SJSA1 (cell line): ENCODE measurements around the gene TMEM219. TPM values are rescaled to one million over a fixed set of nuclear protein-coding genes. Genes with fewer than 3 reads are reported as not detected.

Experiments used
- DNase-seq, 2 experiments: peaks; one replicate each; pipeline ENCODE4 v3.0.0-alpha.2; 2015 to 2020; ENCODE audit warnings: low spot score in 2 of 2, low read depth in 1 of 2
- H3K27ac ChIP-seq: fragments of 250-450 bp; sonication (Bioruptor Pico); 2 replicates; pipeline ENCODE4 v1.5.1; 2020; ENCODE audit warnings: mild to moderate bottlenecking, moderate library complexity
- H3K27me3 ChIP-seq: fragments of 250-450 bp; sonication (Bioruptor Pico); replicated peaks from 2 replicates; pipeline ENCODE4 v1.5.1; 2020; ENCODE audit warnings: mild to moderate bottlenecking, moderate library complexity
- H3K36me3 ChIP-seq: fragments of 250-450 bp; sonication (Bioruptor Pico); 2 replicates; pipeline ENCODE4 v1.5.1; 2020; ENCODE audit warnings: mild to moderate bottlenecking
- H3K4me1 ChIP-seq: fragments of 250-450 bp; sonication (Bioruptor Pico); replicated peaks from 2 replicates; pipeline ENCODE4 v1.6.1; 2021; ENCODE audit warnings: mild to moderate bottlenecking
- H3K4me3 ChIP-seq: fragments of 250-450 bp; sonication (Bioruptor Pico); 2 replicates; pipeline ENCODE4 v1.5.1; 2020; ENCODE audit warnings: mild to moderate bottlenecking
- H3K9me3 ChIP-seq: fragments of 250-450 bp; sonication (Bioruptor Pico); replicated peaks from 2 replicates; pipeline ENCODE4 v1.5.1; 2020; ENCODE audit warnings: mild to moderate bottlenecking
- total RNA-seq: library from RNA; depleted of rRNA; stranded (reverse); fragments of >200 nt; shearing (Covaris generic); gene quantifications from 2 replicates; pipeline ENCODE4 v1.2.3, GENCODE V29; 2014

TMEM219 gene
- total RNA-seq, 1 experiment from 2014 or later = 86.2 TPM

DNA sequence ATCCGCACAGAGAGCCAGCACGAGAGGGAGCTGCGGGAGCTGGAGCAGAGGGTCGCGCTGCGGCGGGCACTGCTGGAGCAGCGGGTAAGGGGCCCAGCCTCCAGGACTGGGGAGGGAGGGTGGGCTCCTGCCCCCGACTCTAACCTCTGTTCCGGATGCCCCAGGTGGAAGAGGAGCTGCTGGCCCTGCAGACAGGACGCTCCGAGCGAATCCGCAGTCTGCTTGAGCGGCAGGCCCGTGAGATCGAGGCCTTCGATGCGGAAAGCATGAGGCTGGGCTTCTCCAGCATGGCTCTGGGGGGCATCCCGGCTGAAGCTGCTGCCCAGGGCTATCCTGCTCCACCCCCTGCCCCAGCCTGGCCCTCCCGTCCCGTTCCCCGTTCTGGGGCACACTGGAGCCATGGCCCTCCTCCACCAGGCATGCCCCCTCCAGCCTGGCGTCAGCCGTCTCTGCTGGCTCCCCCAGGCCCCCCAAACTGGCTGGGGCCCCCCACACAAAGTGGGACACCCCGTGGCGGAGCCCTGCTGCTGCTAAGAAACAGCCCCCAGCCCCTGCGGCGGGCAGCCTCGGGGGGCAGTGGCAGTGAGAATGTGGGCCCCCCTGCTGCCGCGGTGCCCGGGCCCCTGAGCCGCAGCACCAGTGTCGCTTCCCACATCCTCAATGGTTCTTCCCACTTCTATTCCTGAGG is 29.1 kb downstream of the TMEM219 start:
- peaks cover 17% of the 10 kb centered on the region for H3K4me1 ChIP-seq
- no peak for DNase-seq
- H3K9me3 ChIP-seq = no peaks in the 10 kb centered on the region
- H3K4me3 ChIP-seq = no peak overlapping the region
- H3K27ac ChIP-seq = no peak overlapping the region
- peaks cover 86% of the 10 kb centered on the region for H3K36me3 ChIP-seq
- no peaks in the 10 kb centered on the region for H3K27me3 ChIP-seq

DNA sequence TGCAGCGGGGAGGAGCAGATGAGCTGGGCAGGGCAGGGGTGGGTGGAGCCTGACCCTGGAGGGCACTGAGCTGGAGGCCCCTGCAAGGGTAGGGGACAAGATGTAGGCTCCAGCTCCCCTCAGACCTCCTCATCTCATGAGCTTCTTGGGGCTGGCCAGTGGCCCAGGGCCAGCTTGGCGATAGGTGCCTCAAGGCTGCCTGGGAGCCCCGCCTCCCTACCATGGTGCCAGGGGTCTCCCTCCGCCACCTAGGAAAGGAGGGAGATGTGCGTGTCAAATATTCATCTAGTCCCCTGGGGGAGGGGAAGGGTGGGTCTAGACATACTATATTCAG is 29.7 kb downstream of the TMEM219 start:
- no peak for DNase-seq
- Histone ChIP-seq H3K4me3 (no peak overlapping the region), H3K27me3 (no peaks in the 10 kb centered on the region), H3K27ac (no peak overlapping the region), H3K4me1 (peaks cover 17% of the 10 kb centered on the region), H3K9me3 (no peaks in the 10 kb centered on the region), H3K36me3 (peaks cover 84% of the 10 kb centered on the region)

DNA sequence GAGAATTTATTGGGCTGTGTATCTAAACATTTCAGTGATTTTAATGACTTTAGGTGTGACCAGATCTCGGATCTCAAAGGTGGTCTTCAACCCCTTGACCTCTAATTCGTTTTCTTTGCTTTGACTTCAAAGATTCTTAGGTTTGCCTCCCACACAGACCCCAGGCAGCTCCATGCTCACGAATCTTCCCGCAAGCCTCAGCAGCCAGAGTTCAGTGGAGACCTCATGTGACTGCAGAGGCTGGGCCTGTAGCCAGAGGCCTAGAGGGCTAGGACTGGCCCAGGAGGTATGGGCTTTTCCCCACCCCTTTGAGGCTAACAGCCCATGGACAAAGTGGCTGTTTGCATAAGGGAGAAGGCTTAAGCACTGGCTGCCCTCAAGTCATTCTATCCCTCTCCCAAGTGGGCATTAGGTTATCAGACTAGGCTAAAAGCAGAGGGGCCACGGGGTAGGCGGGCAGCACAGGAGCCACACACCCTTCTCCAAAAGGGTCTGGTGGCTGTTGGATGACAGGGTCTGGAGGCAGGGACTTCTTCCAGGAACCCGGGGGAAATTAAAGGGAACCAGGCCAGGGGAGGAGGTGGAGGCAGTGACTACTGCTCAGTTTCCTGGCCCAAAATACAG is 30.6 kb downstream of the TMEM219 start:
- Histone ChIP-seq H3K4me1 (peaks cover 22% of the 10 kb centered on the region), H3K27ac (no peak overlapping the region), H3K27me3 (no peaks in the 10 kb centered on the region), H3K4me3 (no peak overlapping the region), H3K9me3 (no peaks in the 10 kb centered on the region), H3K36me3 (peaks cover 84% of the 10 kb centered on the region)
- DNase-seq = no peak

DNA sequence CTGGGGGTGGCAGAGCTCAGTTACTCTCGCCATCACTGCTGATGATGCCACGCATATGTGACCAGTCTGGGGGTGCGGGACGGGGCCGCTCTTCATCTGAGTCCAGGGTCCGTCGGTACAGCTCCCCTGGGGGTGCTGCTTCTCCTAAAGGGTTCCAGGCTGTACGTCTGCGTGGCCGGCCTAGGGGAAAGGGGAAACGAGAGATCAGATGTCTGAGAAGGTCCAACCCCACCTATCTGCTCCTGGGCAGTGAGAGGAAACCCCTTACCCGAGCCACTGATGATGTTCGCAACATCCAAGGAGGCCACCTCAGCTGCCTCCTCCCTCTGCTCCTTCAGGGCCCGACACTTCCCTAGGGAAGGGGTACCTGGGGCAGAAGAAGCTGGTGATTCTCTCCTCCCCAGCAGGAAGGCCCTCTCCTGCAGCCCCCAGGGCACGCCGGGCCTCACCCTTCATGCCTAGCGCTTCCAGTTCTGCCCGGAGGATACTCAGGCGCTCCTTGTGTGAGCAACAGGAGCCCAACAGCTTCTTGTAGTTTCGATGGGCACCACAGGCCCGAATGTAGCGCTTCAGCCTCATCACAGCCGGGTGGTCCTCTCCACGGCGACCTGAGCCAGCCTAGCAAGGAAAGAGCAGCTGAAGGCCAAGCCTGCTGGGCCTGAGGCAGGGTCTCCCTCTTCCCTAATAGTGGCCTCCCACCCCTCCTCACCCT is 31.5 kb downstream of the TMEM219 start:
- Histone ChIP-seq H3K4me3 (no peak overlapping the region), H3K36me3 (peaks cover 82% of the 10 kb centered on the region), H3K9me3 (no peaks in the 10 kb centered on the region), H3K27ac (no peak overlapping the region), H3K4me1 (peaks cover 22% of the 10 kb centered on the region), H3K27me3 (no peaks in the 10 kb centered on the region)
- no peak for DNase-seq

DNA sequence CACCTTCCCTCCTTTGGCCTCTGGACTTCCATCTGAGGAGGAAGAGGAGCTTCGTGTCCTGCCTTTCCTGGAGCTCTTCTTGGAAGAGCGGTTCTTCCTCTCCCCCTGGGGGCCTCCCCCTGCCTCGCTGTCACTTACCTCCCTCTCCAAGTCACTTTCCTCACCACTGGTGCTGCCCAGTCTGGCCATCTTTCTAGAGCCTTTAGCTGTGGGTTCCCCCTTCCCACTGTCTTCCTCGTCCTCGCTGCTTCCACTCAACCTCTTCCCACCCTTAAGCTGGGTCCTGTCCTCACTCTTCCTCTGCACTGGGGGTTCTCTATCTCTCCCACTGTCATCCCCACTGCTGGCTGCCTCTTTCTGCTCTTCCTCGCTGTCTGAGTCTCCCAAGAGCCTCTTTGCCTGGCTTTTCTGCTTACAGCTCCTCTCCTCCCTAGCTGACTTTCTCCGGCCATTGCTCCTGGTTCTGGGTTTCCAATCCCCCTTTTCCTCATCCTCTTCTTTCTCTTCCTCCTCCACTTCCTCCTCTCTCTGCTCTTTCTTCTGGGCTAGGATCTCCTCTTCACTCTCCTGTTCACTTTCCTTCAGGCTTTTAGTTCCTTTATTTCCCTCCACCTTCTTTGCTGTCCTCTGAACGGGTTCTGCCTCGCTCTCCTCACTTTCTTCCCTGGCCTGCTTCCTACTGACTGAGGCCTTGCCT is 32.2 kb downstream of the TMEM219 start:
- Histone ChIP-seq H3K4me1 (peaks cover 22% of the 10 kb centered on the region), H3K9me3 (no peaks in the 10 kb centered on the region), H3K27ac (no peak overlapping the region; the same call in 1 of the 2 replicates), H3K36me3 (peaks cover 77% of the 10 kb centered on the region), H3K4me3 (peak overlapping the region; percentile 55; the same call in 1 of the 2 replicates), H3K27me3 (no peaks in the 10 kb centered on the region)
- no peak for DNase-seq

DNA sequence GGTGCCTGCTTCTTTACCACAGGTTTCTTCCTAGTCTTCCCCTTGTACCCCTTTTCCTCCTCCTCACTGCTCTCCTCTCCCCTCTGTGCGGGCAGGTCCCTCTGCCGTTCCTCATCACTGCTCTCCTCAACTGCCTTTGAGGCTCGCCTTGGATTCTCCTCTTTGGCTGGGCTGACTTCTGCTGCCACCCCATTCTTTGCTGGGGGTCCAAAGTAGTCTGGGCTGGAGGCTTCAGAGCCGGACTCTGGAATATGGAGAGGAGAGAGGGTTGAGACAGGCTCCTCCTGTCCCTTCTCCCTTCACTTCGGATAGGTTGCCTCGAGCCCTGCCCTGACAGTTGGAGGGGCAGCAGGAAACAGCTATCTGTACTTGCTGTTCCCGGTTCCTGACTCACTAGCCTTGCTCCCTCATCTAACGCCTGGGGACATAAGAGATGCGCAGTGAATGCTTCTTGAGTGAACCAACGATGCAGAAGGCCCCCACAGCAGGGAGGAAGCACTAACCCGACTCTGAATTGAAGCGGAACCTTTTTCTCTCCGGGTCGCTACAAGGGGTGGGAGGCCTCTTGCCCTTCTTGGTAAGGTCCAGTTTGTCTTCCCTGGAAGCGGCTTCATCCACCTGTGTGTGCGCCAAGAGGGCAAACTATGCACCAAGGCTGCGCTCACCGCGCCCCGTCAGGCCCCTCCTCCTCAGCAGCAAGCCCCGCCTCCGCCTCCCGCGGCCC is 32.9 kb downstream of the TMEM219 start:
- H3K4me1 ChIP-seq = peaks cover 22% of the 10 kb centered on the region
- peak overlapping the region; percentile 55 for H3K4me3 ChIP-seq
- peaks cover 75% of the 10 kb centered on the region for H3K36me3 ChIP-seq
- H3K27me3 ChIP-seq = no peaks in the 10 kb centered on the region
- DNase-seq = peak in 1 of 2 experiments; percentile 63
- H3K27ac ChIP-seq = peak overlapping the region; percentile 97
- H3K9me3 ChIP-seq = no peaks in the 10 kb centered on the region

DNA sequence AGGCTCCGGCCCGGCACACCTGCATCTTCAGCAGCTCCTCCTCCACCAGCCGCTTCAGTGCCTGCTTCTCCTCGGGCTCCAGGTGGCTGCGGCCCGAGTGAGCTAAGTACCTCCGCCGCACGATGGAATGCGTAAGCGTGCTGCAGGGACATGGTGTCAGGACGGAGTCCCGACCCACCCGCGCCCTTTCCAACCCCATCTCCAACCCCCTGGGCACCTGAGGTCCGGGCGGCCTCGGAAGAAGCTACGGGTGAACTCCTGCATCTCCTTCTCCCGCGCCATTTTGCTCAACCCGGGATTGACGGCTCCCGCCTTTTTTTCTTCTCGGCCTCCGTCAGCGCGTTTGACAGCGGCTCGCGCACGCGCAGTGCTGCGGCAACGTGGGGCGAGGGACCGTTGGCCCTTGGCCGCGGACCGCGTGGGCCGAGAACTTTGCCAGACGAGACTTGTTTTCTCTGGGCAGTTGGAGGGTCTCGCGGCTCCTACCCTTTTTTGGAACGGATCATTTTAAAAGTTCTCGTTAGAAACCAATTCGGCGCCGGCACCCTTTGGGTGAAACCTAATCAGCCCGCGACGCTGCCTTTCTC is 33.5 kb downstream of the TMEM219 start, which contains the start of gene HIRIP3:
HIRIP3 (minus strand) TSS at position 294 of the 587 bp plus-strand sequence; CDS start at position 282, 12 bp downstream.
- Histone ChIP-seq H3K36me3 (peaks cover 74% of the 10 kb centered on the region), H3K27ac (peak within 1 kb of the TSS; percentile 97), H3K27me3 (no peaks in the 10 kb centered on the region), H3K4me3 (peak within 1 kb of the TSS; percentile 55), H3K9me3 (no peaks in the 10 kb centered on the region), H3K4me1 (peaks cover 22% of the 10 kb centered on the region)
- DNase-seq = peak; percentile 89 to 90

DNA sequence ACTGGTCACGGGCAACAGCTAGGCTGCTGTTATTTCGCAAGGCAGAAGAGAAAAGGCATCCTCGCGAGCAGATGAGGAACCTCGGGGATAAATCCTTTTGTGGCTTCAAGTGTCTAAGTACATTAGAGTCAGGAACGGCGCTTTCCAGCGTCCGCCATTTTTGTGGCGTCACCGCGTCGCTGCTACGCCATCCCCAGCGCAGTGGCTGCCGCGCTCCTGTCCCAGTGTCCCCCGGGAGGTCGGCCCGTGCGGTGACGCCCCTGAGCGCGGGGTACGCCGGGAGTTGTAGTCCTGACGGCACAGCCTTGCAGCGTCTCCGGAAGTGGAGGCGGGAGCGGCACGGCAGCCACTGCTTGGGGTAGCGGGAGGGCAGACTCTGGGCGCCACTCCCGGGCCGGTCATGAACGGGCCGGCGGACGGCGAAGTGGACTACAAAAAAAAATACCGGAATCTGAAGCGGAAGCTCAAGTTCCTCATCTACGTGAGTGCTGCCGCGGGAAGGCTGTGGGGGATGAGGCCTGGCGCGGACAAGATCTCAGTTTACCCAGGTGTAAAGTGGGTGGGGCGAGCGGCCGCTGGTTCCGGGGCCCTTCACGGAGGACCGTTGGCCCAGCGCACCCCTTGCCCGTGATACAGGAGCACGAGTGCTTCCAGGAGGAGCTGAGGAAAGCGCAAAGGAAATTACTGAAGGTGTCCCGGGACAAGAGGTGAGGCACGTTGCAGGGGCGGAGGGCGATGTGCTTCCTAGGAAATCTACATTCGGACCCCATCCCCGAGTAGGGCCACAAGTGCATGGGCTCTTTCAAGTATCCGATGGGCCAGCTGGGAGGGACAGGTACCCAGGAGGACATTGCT is 34.3 kb downstream of the TMEM219 start, which contains the start of gene INO80E:
INO80E (plus strand) TSS at position 331 of the 855 bp plus-strand sequence; CDS start at position 401, 70 bp downstream.
- Histone ChIP-seq H3K27ac (peak within 1 kb of the TSS; percentile 97), H3K9me3 (no peaks in the 10 kb centered on the region), H3K4me1 (peaks cover 22% of the 10 kb centered on the region), H3K4me3 (peak within 1 kb of the TSS; percentile 55), H3K36me3 (peaks cover 77% of the 10 kb centered on the region), H3K27me3 (no peaks in the 10 kb centered on the region)
- DNase-seq = peak; percentile 91 to 99

DNA sequence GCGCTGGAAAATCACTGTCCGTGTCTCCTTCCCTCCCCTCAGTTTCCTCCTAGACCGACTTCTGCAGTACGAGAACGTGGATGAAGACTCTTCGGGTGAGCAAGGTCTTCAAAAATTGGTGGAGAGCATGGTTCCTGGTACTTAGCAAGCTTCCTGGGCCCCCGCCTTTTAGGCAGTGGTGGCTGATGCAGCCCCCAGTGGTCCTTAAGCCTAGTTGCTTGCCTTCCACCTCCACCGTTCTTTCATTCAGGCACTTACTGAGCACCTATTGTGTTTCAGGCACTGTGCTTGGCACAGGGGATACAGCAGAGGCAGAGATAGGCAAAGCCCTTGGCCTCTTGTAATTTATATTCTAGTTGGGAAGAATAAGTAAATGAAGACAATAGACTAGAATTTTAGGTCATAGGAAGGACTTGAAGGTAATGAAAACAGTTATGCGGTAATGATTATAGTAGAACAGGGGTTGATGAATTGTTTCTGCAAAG is 34.9 kb downstream of the TMEM219 start:
- H3K9me3 ChIP-seq = no peaks in the 10 kb centered on the region
- H3K4me3 ChIP-seq = peak overlapping the region; percentile 55
- peaks cover 22% of the 10 kb centered on the region for H3K4me1 ChIP-seq
- H3K36me3 ChIP-seq = peaks cover 76% of the 10 kb centered on the region
- H3K27ac ChIP-seq = no peak overlapping the region
- no peaks in the 10 kb centered on the region for H3K27me3 ChIP-seq
- DNase-seq = no peak

DNA sequence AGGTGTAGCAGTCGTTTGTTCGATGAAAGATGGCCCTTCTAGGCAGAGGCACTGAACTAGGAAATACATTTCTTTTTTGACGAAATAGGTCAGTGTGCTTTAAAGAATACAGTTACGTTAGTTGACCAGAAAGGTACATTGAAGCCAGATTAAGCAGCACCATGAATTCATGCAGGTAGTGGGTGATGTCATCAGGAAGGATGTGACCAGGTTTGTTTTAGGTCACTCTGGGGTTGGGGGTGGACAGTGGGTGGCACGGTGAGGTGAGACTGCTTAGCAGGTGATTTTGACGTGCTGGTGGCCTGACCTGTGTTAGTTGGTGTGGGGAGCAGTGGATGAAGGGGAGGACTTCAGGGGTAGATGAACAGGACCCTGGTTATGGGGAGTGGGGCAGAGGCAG is 37.7 kb downstream of the TMEM219 start:
- no peaks in the 10 kb centered on the region for H3K27me3 ChIP-seq
- H3K4me3 ChIP-seq = no peak overlapping the region
- H3K4me1 ChIP-seq = peaks cover 16% of the 10 kb centered on the region
- no peak overlapping the region for H3K27ac ChIP-seq
- no peak for DNase-seq
- H3K36me3 ChIP-seq = peaks cover 62% of the 10 kb centered on the region
- H3K9me3 ChIP-seq = no peaks in the 10 kb centered on the region

DNA sequence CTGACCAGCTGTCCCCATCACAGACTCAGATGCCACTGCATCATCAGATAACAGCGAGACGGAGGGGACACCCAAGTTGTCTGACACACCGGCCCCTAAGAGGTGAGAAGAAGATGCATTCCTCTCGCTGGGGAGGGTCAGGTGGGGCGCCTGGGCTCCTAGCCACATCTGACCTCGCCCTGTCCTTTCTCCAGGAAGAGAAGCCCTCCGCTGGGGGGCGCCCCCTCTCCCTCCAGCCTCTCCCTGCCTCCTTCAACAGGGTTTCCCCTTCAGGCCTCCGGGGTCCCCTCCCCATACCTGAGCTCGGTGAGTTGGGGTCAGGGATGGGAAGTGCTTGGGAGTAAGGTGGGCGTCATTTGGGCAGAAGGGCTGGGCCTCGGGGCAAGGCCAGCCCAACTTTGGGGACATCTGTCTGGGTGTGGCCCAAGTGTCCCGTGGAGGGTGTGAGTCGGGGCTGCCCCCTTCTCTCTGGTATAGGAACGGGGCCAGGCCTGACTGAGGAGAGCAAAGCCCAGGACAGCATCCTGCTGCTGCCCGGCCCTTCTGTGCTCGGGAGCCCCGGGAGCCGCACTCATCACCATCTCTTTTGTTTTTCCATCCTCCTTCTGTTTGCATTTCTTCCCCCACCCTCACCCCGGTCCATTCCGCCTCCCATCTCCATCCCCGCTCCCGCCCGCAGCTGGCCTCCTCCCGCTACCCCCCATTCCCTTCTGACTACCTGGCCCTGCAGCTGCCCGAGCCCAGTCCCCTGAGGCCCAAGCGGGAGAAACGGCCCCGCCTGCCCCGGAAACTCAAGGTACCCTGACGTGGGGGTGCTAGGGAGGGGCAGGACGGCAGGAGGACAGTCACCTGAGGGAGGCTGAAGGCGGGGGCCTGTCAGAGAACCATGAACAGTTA is 39.1 kb downstream of the TMEM219 start:
- Histone ChIP-seq H3K36me3 (peaks cover 61% of the 10 kb centered on the region), H3K4me3 (no peak overlapping the region), H3K4me1 (peaks cover 5% of the 10 kb centered on the region), H3K27ac (no peak overlapping the region), H3K27me3 (no peaks in the 10 kb centered on the region), H3K9me3 (no peaks in the 10 kb centered on the region)
- DNase-seq = no peak
